Naive B cell (primary cell): ENCODE data around the gene BORCS6. TPM values are rescaled to one million over a fixed set of nuclear protein-coding genes. Genes with fewer than 3 reads are reported as not detected.

Experiments
- ATAC-seq, 2 donors: fragments of 150-1000 bp; cut with Tn5 transposase; 2 replicates each; pipeline ENCODE4 v1.10.0; 2021; ENCODE audit warnings: low read depth in 2 of 2, mild to moderate bottlenecking in 2 of 2, moderate library complexity in 2 of 2
- DNase-seq: peaks from one replicate; pipeline ENCODE4 v3.0.0; 2022
- H3K27ac Mint-ChIP-seq, 6 donors: one replicate each; pipeline ENCODE4 v1.8.0; 2020 to 2022; ENCODE audit warnings: mild to moderate bottlenecking in 6 of 6, mixed read lengths in 6 of 6, moderate library complexity in 5 of 6, inconsistent platforms in 2 of 6
- H3K27me3 Mint-ChIP-seq, 3 donors: one replicate each; pipeline ENCODE4 v1.8.0; 2021 to 2022; ENCODE audit warnings: mixed read lengths in 3 of 3, mild to moderate bottlenecking in 1 of 3
- H3K36me3 Mint-ChIP-seq, 2 donors: one replicate each; pipeline ENCODE4 v1.8.0; 2020 to 2022; ENCODE audit warnings: mixed read lengths in 2 of 2, inconsistent platforms in 1 of 2, mild to moderate bottlenecking in 1 of 2
- H3K4me1 Mint-ChIP-seq, 3 donors: one replicate each; pipeline ENCODE4 v1.8.0; 2020 to 2022; ENCODE audit warnings: mixed read lengths in 3 of 3, inconsistent platforms in 1 of 3, mild to moderate bottlenecking in 1 of 3, moderate library complexity in 1 of 3
- H3K4me3 Mint-ChIP-seq, 8 donors: one replicate each; pipeline ENCODE4 v1.8.0; 2020 to 2022; ENCODE audit warnings: mild to moderate bottlenecking in 8 of 8, mixed read lengths in 8 of 8, moderate library complexity in 8 of 8, inconsistent platforms in 2 of 8
- H3K9me3 Mint-ChIP-seq, 7 donors: one replicate each; pipeline ENCODE4 v1.8.0; 2020 to 2022; ENCODE audit warnings: mixed read lengths in 7 of 7, mild to moderate bottlenecking in 5 of 7, inconsistent platforms in 2 of 7, moderate library complexity in 1 of 7
- polyA plus RNA-seq, 6 donors: library from polyadenylated mRNA; unstranded; fragments of 300-500 nt; fragmentation: Illumina TruSeq; gene quantifications; one replicate each; pipeline ENCODE4 v1.2.3, GENCODE V29; 2021; ENCODE audit warnings: low read depth in 6 of 6

The BORCS6 gene
- polyA plus RNA-seq, 6 donors from 2014 or later = 14.8 to 24.2 (median 20.4) TPM

- H3K4me3 Mint-ChIP-seq = peak overlapping the region in 1 of 8 donors; percentile 54
- peaks cover 8 to 20% (median 16%) of the 10 kb centered on the region in 3 donors for H3K4me1 Mint-ChIP-seq
- no peak overlapping the region for H3K27ac Mint-ChIP-seq
- H3K36me3 Mint-ChIP-seq = no peaks in the 10 kb centered on the region
- DNase-seq = no peak
- H3K9me3 Mint-ChIP-seq = peaks cover 0 to 2% (median 0%) of the 10 kb centered on the region in 7 donors
- H3K27me3 Mint-ChIP-seq = no peaks in the 10 kb centered on the region
- ATAC-seq = no peak
Observed at GRCh38 chr17:8204761-8205555, 15.0 kb upstream of the BORCS6 start.

- no peaks in the 10 kb centered on the region for H3K9me3 Mint-ChIP-seq
- H3K27ac Mint-ChIP-seq = no peak overlapping the region
- no peaks in the 10 kb centered on the region for H3K27me3 Mint-ChIP-seq
- H3K36me3 Mint-ChIP-seq = no peaks in the 10 kb centered on the region
- peaks cover 10 to 11% (median 11%) of the 10 kb centered on the region in 3 donors for H3K4me1 Mint-ChIP-seq
- DNase-seq = peak; percentile 57
- no peak overlapping the region for H3K4me3 Mint-ChIP-seq
- no peak for ATAC-seq
Observed at GRCh38 chr17:8192070-8192815, 2.3 kb upstream of the BORCS6 start.

- DNase-seq (no peak), ATAC-seq (no peak)
- Mint-ChIP-seq H3K4me1 (peaks cover 5 to 11% (median 11%) of the 10 kb centered on the region in 3 donors), H3K4me3 (no peak overlapping the region), H3K27me3 (no peaks in the 10 kb centered on the region), H3K9me3 (no peaks in the 10 kb centered on the region), H3K27ac (peak overlapping the region in 5 of 6 donors; percentile 0 to 96 (median 77)), H3K36me3 (no peaks in the 10 kb centered on the region)
Observed at GRCh38 chr17:8190506-8190905, 526 bp upstream of the BORCS6 start.

- no peaks in the 10 kb centered on the region for H3K36me3 Mint-ChIP-seq
- H3K27ac Mint-ChIP-seq = peak overlapping the region in 4 of 6 donors; percentile 15 to 96 (median 54)
- H3K4me1 Mint-ChIP-seq = peaks cover 8 to 17% (median 14%) of the 10 kb centered on the region in 3 donors
- no peaks in the 10 kb centered on the region for H3K9me3 Mint-ChIP-seq
- H3K27me3 Mint-ChIP-seq = no peaks in the 10 kb centered on the region
- ATAC-seq (no peak), DNase-seq (peak; percentile 41)
- H3K4me3 Mint-ChIP-seq = no peak overlapping the region
Observed at GRCh38 chr17:8189041-8189710, 804 bp downstream of the BORCS6 start.

- Mint-ChIP-seq H3K27ac (peak overlapping the region in 2 of 6 donors; percentile 36 to 72), H3K27me3 (no peaks in the 10 kb centered on the region), H3K9me3 (no peaks in the 10 kb centered on the region), H3K4me3 (no peak overlapping the region), H3K4me1 (peaks cover 13 to 17% (median 17%) of the 10 kb centered on the region in 3 donors), H3K36me3 (no peaks in the 10 kb centered on the region)
- ATAC-seq = no peak
- DNase-seq = no peak
Observed at GRCh38 chr17:8188263-8188839, 1.6 kb downstream of the BORCS6 start.

GRCh38 chr17:8187517-8188262 lies 2.3 kb downstream of the BORCS6 start:
- Mint-ChIP-seq H3K27ac (no peak overlapping the region), H3K9me3 (no peaks in the 10 kb centered on the region), H3K4me1 (peaks cover 13 to 17% (median 17%) of the 10 kb centered on the region in 3 donors), H3K4me3 (no peak overlapping the region), H3K36me3 (no peaks in the 10 kb centered on the region), H3K27me3 (no peaks in the 10 kb centered on the region)
- peak; percentile 13 to 27 for ATAC-seq
- DNase-seq = peak; percentile 89

- no peaks in the 10 kb centered on the region for H3K9me3 Mint-ChIP-seq
- DNase-seq (peak; percentile 88), ATAC-seq (peak; percentile 46 to 48)
- H3K27ac Mint-ChIP-seq = no peak overlapping the region
- H3K4me3 Mint-ChIP-seq = no peak overlapping the region
- no peaks in the 10 kb centered on the region for H3K27me3 Mint-ChIP-seq
- H3K36me3 Mint-ChIP-seq = no peaks in the 10 kb centered on the region
- peaks cover 13 to 20% (median 17%) of the 10 kb centered on the region in 3 donors for H3K4me1 Mint-ChIP-seq
Observed at GRCh38 chr17:8186787-8187516, 3.0 kb downstream of the BORCS6 start.

- Mint-ChIP-seq H3K36me3 (no peaks in the 10 kb centered on the region), H3K27ac (no peak overlapping the region), H3K27me3 (no peaks in the 10 kb centered on the region), H3K4me1 (peaks cover 13 to 22% (median 17%) of the 10 kb centered on the region in 3 donors), H3K4me3 (no peak overlapping the region), H3K9me3 (no peaks in the 10 kb centered on the region)
- no peak for ATAC-seq
- no peak for DNase-seq
Observed at GRCh38 chr17:8186446-8186786, 3.6 kb downstream of the BORCS6 start.

- peaks cover 17 to 19% (median 19%) of the 10 kb centered on the region in 3 donors for H3K4me1 Mint-ChIP-seq
- H3K9me3 Mint-ChIP-seq = no peaks in the 10 kb centered on the region
- H3K4me3 Mint-ChIP-seq = no peak overlapping the region
- peak; percentile 13 to 18 for ATAC-seq
- no peak overlapping the region for H3K27ac Mint-ChIP-seq
- H3K36me3 Mint-ChIP-seq = no peaks in the 10 kb centered on the region
- peak; percentile 88 for DNase-seq
- H3K27me3 Mint-ChIP-seq = no peaks in the 10 kb centered on the region
Observed at GRCh38 chr17:8185582-8186445, 4.2 kb downstream of the BORCS6 start.

GRCh38 chr17:8176998-8177731 lies 12.8 kb downstream of the BORCS6 start:
- DNase-seq (no peak), ATAC-seq (no peak)
- Mint-ChIP-seq H3K9me3 (no peaks in the 10 kb centered on the region), H3K4me3 (peak overlapping the region in 7 of 8 donors; percentile 80 to 97 (median 93)), H3K27me3 (no peaks in the 10 kb centered on the region), H3K36me3 (no peaks in the 10 kb centered on the region), H3K4me1 (peaks cover 44 to 50% (median 50%) of the 10 kb centered on the region in 3 donors), H3K27ac (peak overlapping the region in 4 of 6 donors; percentile 91 to 100 (median 94))
